Lung (tissue), 12 donors: ENCODE results near the gene TMBIM6. TPM values are rescaled to one million over a fixed set of nuclear protein-coding genes. Genes with fewer than 3 reads are reported as not detected.
"Not testable (repeated sequence)": the region's sequence is repeated elsewhere in the genome, so short reads cannot be mapped to it uniquely, and the experiment has no call there.

Source experiments
- ATAC-seq: fragments of 200-7000 bp; cut with Tn5 transposase; one replicate; pipeline ENCODE4 v1.9.1; 2020; ENCODE audit warnings: moderate number of reproducible peaks; ENCODE audit not compliant: insufficient read depth, low FRiP score
- DNase-seq, 3 donors: peaks; one replicate each; pipeline ENCODE4 v3.0.0-alpha.2; 2013 to 2017
- H3K27ac ChIP-seq, 2 donors: one replicate each; pipeline ENCODE4 v1.5.1; 2013; ENCODE audit warnings: mild to moderate bottlenecking in 2 of 2, moderate library complexity in 2 of 2, control low read depth in 1 of 2, inconsistent platforms in 1 of 2, low read depth in 1 of 2, low read length in 1 of 2
- H3K27me3 ChIP-seq, 3 donors: one replicate each; pipeline ENCODE4 v1.5.1; 2013; ENCODE audit warnings: low read length in 2 of 3; ENCODE audit not compliant: control insufficient read depth in 3 of 3, insufficient read depth in 3 of 3
- H3K36me3 ChIP-seq, 4 donors: one replicate each; pipeline ENCODE4 v1.5.1; 2013; ENCODE audit warnings: low read length in 4 of 4, mild to moderate bottlenecking in 1 of 4, moderate library complexity in 1 of 4; ENCODE audit not compliant: control insufficient read depth in 4 of 4, insufficient read depth in 4 of 4
- H3K4me1 ChIP-seq, 5 donors: one replicate each; pipeline ENCODE4 v1.5.1; 2013; ENCODE audit warnings: low read length in 5 of 5, mild to moderate bottlenecking in 2 of 5, moderate library complexity in 1 of 5; ENCODE audit not compliant: control insufficient read depth in 5 of 5, insufficient read depth in 5 of 5
- H3K4me3 ChIP-seq: one replicate; pipeline ENCODE4 v1.5.1; 2013; ENCODE audit warnings: mild to moderate bottlenecking, control low read depth, moderate library complexity
- H3K9ac ChIP-seq, 2 donors: one replicate each; pipeline ENCODE4 v1.5.1; 2013; ENCODE audit warnings: low read length in 2 of 2, control low read depth in 1 of 2; ENCODE audit not compliant: insufficient read depth in 1 of 2
- H3K9me3 ChIP-seq, 4 donors: one replicate each; pipeline ENCODE4 v1.5.1; 2013; ENCODE audit warnings: low read length in 3 of 4, mild to moderate bottlenecking in 1 of 4, moderate library complexity in 1 of 4; ENCODE audit not compliant: control insufficient read depth in 4 of 4, insufficient read depth in 3 of 4
- CTCF ChIP-seq: IDR thresholded peaks from 2 replicates; pipeline ENCODE4 v1.5.1; 2012; ENCODE audit warnings: mild to moderate bottlenecking; ENCODE audit errors: control extremely low read depth, extremely low read depth
- WGBS, 2 donors: extraction: QIAGEN DNeasy Blood & Tissue Kit; methylation state at CpG; one replicate each; pipeline ENCODE4 v1.1.7; 2013; 5-methylcytosine and 5-hydroxymethylcytosine counted together
- polyA plus RNA-seq, 2 donors: library from polyadenylated mRNA; stranded (reverse); fragments of 200-250 nt; gene quantifications; one replicate each; pipeline ENCODE4 v1.2.1, GENCODE V29; 2013
- total RNA-seq, 2 donors: library from RNA; depleted of rRNA in 1 of 2; stranded (reverse); fragments of >200 nt in 1 of 2; gene quantifications; one replicate each; pipeline ENCODE4 v1.2.1, GENCODE V29; 2014 to 2021
- donor health status: control.
- donor health status: control.
- donor health status: Bipolar disorder and iron deficiency.
- donor health status: healthy.
- donor health status: DM: yes; HTN: yes; CAD: no.

The TMBIM6 gene
- total and polyA plus RNA-seq, 4 donors, result 231 to 661 (median 485) TPM

- Histone ChIP-seq H3K36me3 (no peaks in the 10 kb centered on the region), H3K27ac (no peak overlapping the region), H3K27me3 (no peaks in the 10 kb centered on the region), H3K4me3 (no peak overlapping the region), H3K4me1 (no peaks in the 10 kb centered on the region), H3K9ac (no peak overlapping the region), H3K9me3 (no peaks in the 10 kb centered on the region)
- ATAC-seq (no peak), DNase-seq (no peak)
- TF ChIP-seq CTCF, result no peak
- 45 to 60% methylated on average over 1 of the region's 1 CpG for WGBS, 2 donors
Observed at GRCh38 chr12:49720214-49720613, 21.1 kb upstream of the TMBIM6 start.

- H3K9ac ChIP-seq, ATAC-seq, DNase-seq, H3K4me1 ChIP-seq, H3K36me3 ChIP-seq, H3K4me3 ChIP-seq, H3K9me3 ChIP-seq, H3K27me3 ChIP-seq, H3K27ac ChIP-seq: not testable (repeated sequence)
- WGBS, 2 donors, result 88 to 95% methylated on average over 3 of the region's 3 CpGs
Observed at GRCh38 chr12:49721355-49721754, 20.0 kb upstream of the TMBIM6 start.

GRCh38 chr12:49728446-49728845, 12.9 kb upstream of the TMBIM6 start:
- WGBS, 2 donors, result 94 to 96% methylated on average over 3 of the region's 3 CpGs
- no peak overlapping the region for H3K27ac ChIP-seq
- no peaks in the 10 kb centered on the region for H3K4me1 ChIP-seq
- H3K9me3 ChIP-seq, result no peaks in the 10 kb centered on the region
- no peaks in the 10 kb centered on the region for H3K27me3 ChIP-seq
- TF ChIP-seq CTCF, result no peak
- H3K36me3 ChIP-seq, result no peaks in the 10 kb centered on the region
- no peak for DNase-seq
- ATAC-seq, result no peak
- no peak overlapping the region for H3K9ac ChIP-seq
- H3K4me3 ChIP-seq, result no peak overlapping the region

GRCh38 chr12:49730050-49730449, 11.3 kb upstream of the TMBIM6 start:
- Histone ChIP-seq H3K4me1 (no peaks in the 10 kb centered on the region), H3K36me3 (no peaks in the 10 kb centered on the region), H3K27ac (no peak overlapping the region), H3K9me3 (no peaks in the 10 kb centered on the region), H3K9ac (no peak overlapping the region), H3K4me3 (no peak overlapping the region), H3K27me3 (no peaks in the 10 kb centered on the region)
- no peak for DNase-seq
- WGBS, 2 donors, result 79 to 88% methylated on average over 1 of the region's 1 CpG
- no peak for TF ChIP-seq CTCF
- no peak for ATAC-seq
